Measurements from ENCODE around the gene EGLN3. TPM values are rescaled to one million over a fixed set of nuclear protein-coding genes. Genes with fewer than 3 reads are reported as not detected.

EGLN3 gene
- total and polyA plus RNA-seq, 2 of the 13 experiments (the other 11 are each of a cell fraction or from before 2014, with no cell fraction given): 0.18 to 27.3 TPM

GRCh38 chr14:33938131-33938949 is 12.5 kb downstream of the EGLN3 start (continued):
- no peak for TF ChIP-seq ZNF407 (CRISPR knock-in tag; IDR thresholded peaks at IDR 0.05; ENCODE audit: not compliant biosample characterization)
- no peak for TF ChIP-seq GATA4 (IDR thresholded peaks at IDR 0.05; ENCODE audit: borderline replicate concordance, low read depth)
- TF ChIP-seq ZNF710 (CRISPR knock-in tag; IDR thresholded peaks at IDR 0.05; ENCODE audit: borderline replicate concordance): peak; percentile 65; the same call in 1 of the 2 replicates
- no peak for TF ChIP-seq JDP2 (CRISPR knock-in tag; IDR thresholded peaks at IDR 0.05; ENCODE audit: borderline replicate concordance)
- TF ChIP-seq SALL2 (CRISPR knock-in tag; IDR thresholded peaks at IDR 0.05): no peak
- no peak for TF ChIP-seq SRSF4 (IDR thresholded peaks at IDR 0.05; ENCODE audit: low read depth, low read length, poor library complexity, severe bottlenecking)
- no peak for TF ChIP-seq LBX2 (CRISPR knock-in tag; IDR thresholded peaks at IDR 0.05; ENCODE audit: borderline replicate concordance)
- peak; percentile 69; the same call in 1 of the 2 replicates for TF ChIP-seq PITX1 (CRISPR knock-in tag; IDR thresholded peaks at IDR 0.05)
- TF ChIP-seq ZKSCAN8 (CRISPR knock-in tag; IDR thresholded peaks at IDR 0.05; ENCODE audit: borderline replicate concordance): no peak
- no peak for TF ChIP-seq ZNF550 (CRISPR knock-in tag; IDR thresholded peaks at IDR 0.05; ENCODE audit: borderline replicate concordance)
- no peak; the same call in 1 of the 2 replicates for TF ChIP-seq ZC3H4 (CRISPR knock-in tag; IDR thresholded peaks at IDR 0.05; ENCODE audit: borderline replicate concordance)
- TF ChIP-seq SATB2 (CRISPR knock-in tag; IDR thresholded peaks at IDR 0.05): no peak
- no peak for TF ChIP-seq IKZF4 (CRISPR knock-in tag; IDR thresholded peaks at IDR 0.05; ENCODE audit: borderline replicate concordance, low read depth, not compliant biosample characterization)
- TF ChIP-seq RNF219 (CRISPR knock-in tag; IDR thresholded peaks at IDR 0.05): no peak
